ENCODE data around the gene PAXIP1.

PAXIP1 gene

GRCh38 chr7:154906201-154906600, 96.7 kb downstream of the PAXIP1 start:
- Histone ChIP-seq H4K5ac (ENCODE audit: low read length) (no peak overlapping the region), H2BK5ac (ENCODE audit: low read length) (no peak overlapping the region), H2AK5ac (ENCODE audit: low read length) (no peak overlapping the region), H3K27me3 (ENCODE audit: insufficient read depth, low read length, poor library complexity) (no peaks in the 10 kb centered on the region), H3K4me1 (ENCODE audit: control insufficient read depth, low read depth, low read length) (no peaks in the 10 kb centered on the region), H3K23ac (ENCODE audit: low read length) (no peak overlapping the region), H2BK120ac (ENCODE audit: low read depth, low read length) (no peak overlapping the region), H3K9ac (ENCODE audit: low read length) (no peak overlapping the region), H3K4me2 (ENCODE audit: low read length) (no peak overlapping the region), H3K27ac (ENCODE audit: low read depth, low read length) (no peak overlapping the region), H3K18ac (ENCODE audit: low read length) (no peak overlapping the region), H3K4me3 (ENCODE audit: low read length) (no peak overlapping the region), H4K8ac (ENCODE audit: low read depth, low read length) (no peak overlapping the region), H3K79me1 (ENCODE audit: low read length) (no peaks in the 10 kb centered on the region), H3K56ac (ENCODE audit: low read length) (no peak overlapping the region), H3K4ac (ENCODE audit: low read depth, low read length) (no peak overlapping the region), H3K79me2 (ENCODE audit: control insufficient read depth, insufficient read depth, low read length) (no peaks in the 10 kb centered on the region), H3K36me3 (ENCODE audit: control insufficient read depth, insufficient read depth, low read length) (no peaks in the 10 kb centered on the region), H2BK15ac (replicated peaks; ENCODE audit: low read depth) (no peak overlapping the region)
- no CpG with 5 or more reads among the region's 7 CpGs for WGBS (ENCODE audit: extremely low coverage, insufficient coverage, low lambda C conversion rate)
- DNase-seq: no peak

- Histone ChIP-seq H3K4me1 (ENCODE audit: control insufficient read depth, low read depth, low read length) (no peaks in the 10 kb centered on the region), H2BK120ac (ENCODE audit: low read depth, low read length) (no peak overlapping the region), H3K4ac (ENCODE audit: low read depth, low read length) (no peak overlapping the region), H3K79me1 (ENCODE audit: low read length) (no peaks in the 10 kb centered on the region), H2BK15ac (replicated peaks; ENCODE audit: low read depth) (no peak overlapping the region), H2AK5ac (ENCODE audit: low read length) (no peak overlapping the region), H3K79me2 (ENCODE audit: control insufficient read depth, insufficient read depth, low read length) (no peaks in the 10 kb centered on the region), H3K56ac (ENCODE audit: low read length) (no peak overlapping the region), H3K4me2 (ENCODE audit: low read length) (no peak overlapping the region), H3K36me3 (ENCODE audit: control insufficient read depth, insufficient read depth, low read length) (no peaks in the 10 kb centered on the region), H2BK5ac (ENCODE audit: low read length) (no peak overlapping the region), H4K5ac (ENCODE audit: low read length) (no peak overlapping the region), H3K4me3 (ENCODE audit: low read length) (no peak overlapping the region), H3K18ac (ENCODE audit: low read length) (no peak overlapping the region), H3K9ac (ENCODE audit: low read length) (no peak overlapping the region), H4K8ac (ENCODE audit: low read depth, low read length) (no peak overlapping the region), H3K23ac (ENCODE audit: low read length) (no peak overlapping the region), H3K27me3 (ENCODE audit: insufficient read depth, low read length, poor library complexity) (no peaks in the 10 kb centered on the region), H3K27ac (ENCODE audit: low read depth, low read length) (no peak overlapping the region)
- WGBS (ENCODE audit: extremely low coverage, insufficient coverage, low lambda C conversion rate): no CpG with 5 or more reads among the region's 8 CpGs
- no peak for DNase-seq
These were observed 97.3 kb downstream of the PAXIP1 start for GRCh38 chr7:154905615-154906014.

- H3K27ac ChIP-seq (ENCODE audit: low read depth, low read length): no peak overlapping the region
- no peak overlapping the region for H2AK5ac ChIP-seq (ENCODE audit: low read length)
- no peaks in the 10 kb centered on the region for H3K79me2 ChIP-seq (ENCODE audit: control insufficient read depth, insufficient read depth, low read length)
- H3K4me3 ChIP-seq (ENCODE audit: low read length): no peak overlapping the region
- H3K56ac ChIP-seq (ENCODE audit: low read length): no peak overlapping the region
- H3K9ac ChIP-seq (ENCODE audit: low read length): no peak overlapping the region
- no peaks in the 10 kb centered on the region for H3K36me3 ChIP-seq (ENCODE audit: control insufficient read depth, insufficient read depth, low read length)
- H3K4me1 ChIP-seq (ENCODE audit: control insufficient read depth, low read depth, low read length): no peaks in the 10 kb centered on the region
- H3K23ac ChIP-seq (ENCODE audit: low read length): no peak overlapping the region
- no peak overlapping the region for H2BK15ac ChIP-seq (replicated peaks; ENCODE audit: low read depth)
- no peaks in the 10 kb centered on the region for H3K79me1 ChIP-seq (ENCODE audit: low read length)
- H4K5ac ChIP-seq (ENCODE audit: low read length): no peak overlapping the region
- no peak overlapping the region for H3K4ac ChIP-seq (ENCODE audit: low read depth, low read length)
- H2BK5ac ChIP-seq (ENCODE audit: low read length): no peak overlapping the region
- WGBS (ENCODE audit: extremely low coverage, insufficient coverage, low lambda C conversion rate): no CpG with 5 or more reads among the region's 8 CpGs
- no peak overlapping the region for H4K8ac ChIP-seq (ENCODE audit: low read depth, low read length)
- no peak for DNase-seq
- no peaks in the 10 kb centered on the region for H3K27me3 ChIP-seq (ENCODE audit: insufficient read depth, low read length, poor library complexity)
- no peak overlapping the region for H2BK120ac ChIP-seq (ENCODE audit: low read depth, low read length)
- no peak overlapping the region for H3K4me2 ChIP-seq (ENCODE audit: low read length)
- no peak overlapping the region for H3K18ac ChIP-seq (ENCODE audit: low read length)
These were observed 97.8 kb downstream of the PAXIP1 start for GRCh38 chr7:154905146-154905545.

GRCh38 chr7:154903083-154903731, 99.7 kb downstream of the PAXIP1 start:
- H3K9ac ChIP-seq (ENCODE audit: low read length): no peak overlapping the region
- no peak overlapping the region for H2BK5ac ChIP-seq (ENCODE audit: low read length)
- no peaks in the 10 kb centered on the region for H3K79me2 ChIP-seq (ENCODE audit: control insufficient read depth, insufficient read depth, low read length)
- H3K4me3 ChIP-seq (ENCODE audit: low read length): no peak overlapping the region
- no peak for DNase-seq
- no peak overlapping the region for H3K27ac ChIP-seq (ENCODE audit: low read depth, low read length)
- H2AK5ac ChIP-seq (ENCODE audit: low read length): no peak overlapping the region
- no peak overlapping the region for H3K4me2 ChIP-seq (ENCODE audit: low read length)
- no peaks in the 10 kb centered on the region for H3K27me3 ChIP-seq (ENCODE audit: insufficient read depth, low read length, poor library complexity)
- H3K56ac ChIP-seq (ENCODE audit: low read length): no peak overlapping the region
- H3K23ac ChIP-seq (ENCODE audit: low read length): no peak overlapping the region
- H3K36me3 ChIP-seq (ENCODE audit: control insufficient read depth, insufficient read depth, low read length): no peaks in the 10 kb centered on the region
- H3K18ac ChIP-seq (ENCODE audit: low read length): no peak overlapping the region
- no CpG with 5 or more reads among the region's 14 CpGs for WGBS (ENCODE audit: extremely low coverage, insufficient coverage, low lambda C conversion rate)
- H2BK15ac ChIP-seq (replicated peaks; ENCODE audit: low read depth): no peak overlapping the region
- no peak overlapping the region for H3K4ac ChIP-seq (ENCODE audit: low read depth, low read length)
- H2BK120ac ChIP-seq (ENCODE audit: low read depth, low read length): no peak overlapping the region
- H3K79me1 ChIP-seq (ENCODE audit: low read length): no peaks in the 10 kb centered on the region
- H4K8ac ChIP-seq (ENCODE audit: low read depth, low read length): no peak overlapping the region
- no peaks in the 10 kb centered on the region for H3K4me1 ChIP-seq (ENCODE audit: control insufficient read depth, low read depth, low read length)
- no peak overlapping the region for H4K5ac ChIP-seq (ENCODE audit: low read length)

- H3K27me3 ChIP-seq (ENCODE audit: insufficient read depth, low read length, poor library complexity): no peaks in the 10 kb centered on the region
- H3K9ac ChIP-seq (ENCODE audit: low read length): no peak overlapping the region
- no peak overlapping the region for H2BK5ac ChIP-seq (ENCODE audit: low read length)
- no CpG with 5 or more reads among the region's 6 CpGs for WGBS (ENCODE audit: extremely low coverage, insufficient coverage, low lambda C conversion rate)
- no peak overlapping the region for H3K27ac ChIP-seq (ENCODE audit: low read depth, low read length)
- H2BK120ac ChIP-seq (ENCODE audit: low read depth, low read length): no peak overlapping the region
- H3K4me2 ChIP-seq (ENCODE audit: low read length): no peak overlapping the region
- H4K8ac ChIP-seq (ENCODE audit: low read depth, low read length): no peak overlapping the region
- no peak for DNase-seq
- no peak overlapping the region for H3K4me3 ChIP-seq (ENCODE audit: low read length)
- no peaks in the 10 kb centered on the region for H3K79me2 ChIP-seq (ENCODE audit: control insufficient read depth, insufficient read depth, low read length)
- H3K36me3 ChIP-seq (ENCODE audit: control insufficient read depth, insufficient read depth, low read length): no peaks in the 10 kb centered on the region
- H3K4ac ChIP-seq (ENCODE audit: low read depth, low read length): no peak overlapping the region
- H2AK5ac ChIP-seq (ENCODE audit: low read length): no peak overlapping the region
- H4K5ac ChIP-seq (ENCODE audit: low read length): no peak overlapping the region
- no peak overlapping the region for H3K23ac ChIP-seq (ENCODE audit: low read length)
- H3K79me1 ChIP-seq (ENCODE audit: low read length): no peaks in the 10 kb centered on the region
- H3K56ac ChIP-seq (ENCODE audit: low read length): no peak overlapping the region
- no peak overlapping the region for H3K18ac ChIP-seq (ENCODE audit: low read length)
- H2BK15ac ChIP-seq (replicated peaks; ENCODE audit: low read depth): no peak overlapping the region
- H3K4me1 ChIP-seq (ENCODE audit: control insufficient read depth, low read depth, low read length): no peaks in the 10 kb centered on the region
These were observed 100.3 kb downstream of the PAXIP1 start for GRCh38 chr7:154902600-154903082.

DNA sequence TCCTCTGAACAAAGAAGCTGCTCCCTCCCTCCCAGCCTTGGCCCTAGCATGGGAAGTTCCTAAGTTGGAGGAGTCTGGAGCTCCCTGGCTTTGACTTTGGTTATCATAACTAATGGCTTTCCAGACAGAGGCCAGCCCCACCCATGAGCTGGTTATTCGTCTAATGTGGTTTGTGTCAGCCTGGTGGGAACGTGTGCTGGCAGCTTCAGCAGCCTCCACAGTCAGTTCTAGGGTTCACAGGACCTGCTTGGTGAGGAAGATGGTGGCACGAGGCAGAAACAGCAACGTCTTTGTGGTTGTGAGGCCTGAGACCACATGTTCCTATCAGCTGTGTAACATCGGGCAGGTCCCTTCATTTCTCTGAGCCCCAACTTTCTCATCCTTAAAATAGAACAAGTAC, 103.1 kb downstream of the PAXIP1 start:
- H3K79me2 ChIP-seq (ENCODE audit: control insufficient read depth, insufficient read depth, low read length): no peaks in the 10 kb centered on the region
- no peak overlapping the region for H2BK5ac ChIP-seq (ENCODE audit: low read length)
- H2AK5ac ChIP-seq (ENCODE audit: low read length): no peak overlapping the region
- H3K4me3 ChIP-seq (ENCODE audit: low read length): no peak overlapping the region
- DNase-seq: no peak
- no peak overlapping the region for H3K56ac ChIP-seq (ENCODE audit: low read length)
- no peak overlapping the region for H3K18ac ChIP-seq (ENCODE audit: low read length)
- H3K4ac ChIP-seq (ENCODE audit: low read depth, low read length): no peak overlapping the region
- no peak overlapping the region for H3K9ac ChIP-seq (ENCODE audit: low read length)
- no peaks in the 10 kb centered on the region for H3K79me1 ChIP-seq (ENCODE audit: low read length)
- no peak overlapping the region for H3K27ac ChIP-seq (ENCODE audit: low read depth, low read length)
- no peak overlapping the region for H4K5ac ChIP-seq (ENCODE audit: low read length)
- H3K27me3 ChIP-seq (ENCODE audit: insufficient read depth, low read length, poor library complexity): no peaks in the 10 kb centered on the region
- no peak overlapping the region for H2BK120ac ChIP-seq (ENCODE audit: low read depth, low read length)
- no peaks in the 10 kb centered on the region for H3K4me1 ChIP-seq (ENCODE audit: control insufficient read depth, low read depth, low read length)
- no peaks in the 10 kb centered on the region for H3K36me3 ChIP-seq (ENCODE audit: control insufficient read depth, insufficient read depth, low read length)
- H3K23ac ChIP-seq (ENCODE audit: low read length): no peak overlapping the region
- no peak overlapping the region for H2BK15ac ChIP-seq (replicated peaks; ENCODE audit: low read depth)
- WGBS (ENCODE audit: extremely low coverage, insufficient coverage, low lambda C conversion rate): no CpG with 5 or more reads among the region's 5 CpGs
- no peak overlapping the region for H4K8ac ChIP-seq (ENCODE audit: low read depth, low read length)
- no peak overlapping the region for H3K4me2 ChIP-seq (ENCODE audit: low read length)
